Activated B cell treated with CpG ODN at 0.5 μM for 24 hours (primary cell): ENCODE measurements around the gene DUSP7. TPM values are rescaled to one million over a fixed set of nuclear protein-coding genes. Genes with fewer than 3 reads are reported as not detected.

ENCODE experiments used
- ATAC-seq: fragments of 200-7000 bp; cut with Tn5 transposase; one replicate; pipeline ENCODE4 v1.10.0; 2021; ENCODE audit warnings: low read depth, mild to moderate bottlenecking, moderate library complexity
- CTCF ChIA-PET: fragments of 350-600 bp; sonication (Branson Sonifier 250); formaldehyde crosslinking; loops from one replicate; lab custom pipeline; 2021; ENCODE audit warnings: antibody characterized with exemption; lab: Charles Lee
- POLR2A ChIA-PET: fragments of 350-600 bp; sonication (Branson Sonifier 250); formaldehyde crosslinking; loops from one replicate; lab custom pipeline; 2021; ENCODE audit warnings: antibody characterized with exemption; lab: Charles Lee
- DNase-seq: peaks from one replicate; pipeline ENCODE4 v3.0.0; 2022
- H3K27ac Mint-ChIP-seq: one replicate; pipeline ENCODE4 v1.8.0; 2020; ENCODE audit warnings: mixed read lengths
- H3K27me3 Mint-ChIP-seq: one replicate; pipeline ENCODE4 v1.8.0; 2021; ENCODE audit warnings: mixed read lengths
- H3K36me3 Mint-ChIP-seq: one replicate; pipeline ENCODE4 v1.8.0; 2021; ENCODE audit warnings: low read depth, mixed read lengths
- H3K4me1 Mint-ChIP-seq: one replicate; pipeline ENCODE4 v1.8.0; 2021; ENCODE audit warnings: mixed read lengths
- H3K4me3 Mint-ChIP-seq: one replicate; pipeline ENCODE4 v1.8.0; 2020; ENCODE audit warnings: mild to moderate bottlenecking, mixed read lengths
- H3K9me3 Mint-ChIP-seq: one replicate; pipeline ENCODE4 v1.8.0; 2020; ENCODE audit warnings: mixed read lengths
- intact Hi-C: fragments of 100-400 bp; cut with micrococcal nuclease; formaldehyde crosslinking; loops from one replicate; pipeline ENCODE4 v1.15.1; 2024
- total RNA-seq: library from RNA; stranded (reverse); gene quantifications from 2 replicates; pipeline ENCODE4 v1.2.3, GENCODE V29; 2022
- TF ChIP-seq, protein P1 (sequence below): fragments of 200-600 bp; IDR thresholded peaks from one replicate; pipeline ENCODE4 v1.8.0; 2022; ENCODE audit warnings: antibody characterized with exemption, mild to moderate bottlenecking

Gene DUSP7
- total RNA-seq, 1 donor from 2014 or later: 4.3 TPM

GRCh38 chr3:52002748-52003147 is 53.6 kb downstream of the DUSP7 start:
- CTCF ChIA-PET: interaction anchor here (0.9 to 6.1 kb wide), 8 partner anchors 20 to 144 kb away, joined by 3 to 78 read pairs (median 6); partner anchors contain the start of genes ACY1, DUSP7 and RRP9
- Mint-ChIP-seq H3K4me3 (no peak overlapping the region), H3K36me3 (no peaks in the 10 kb centered on the region), H3K9me3 (no peaks in the 10 kb centered on the region), H3K27ac (no peak overlapping the region), H3K4me1 (peaks cover 5% of the 10 kb centered on the region), H3K27me3 (peaks cover 2% of the 10 kb centered on the region)
- intact Hi-C loops: loop anchor here (5.0 kb wide), 2 partner anchors 220 to 275 kb away; partner anchors contain the start of gene WDR82
- ATAC-seq (no peak), DNase-seq (no peak)
- TF ChIP-seq, protein P1, sequence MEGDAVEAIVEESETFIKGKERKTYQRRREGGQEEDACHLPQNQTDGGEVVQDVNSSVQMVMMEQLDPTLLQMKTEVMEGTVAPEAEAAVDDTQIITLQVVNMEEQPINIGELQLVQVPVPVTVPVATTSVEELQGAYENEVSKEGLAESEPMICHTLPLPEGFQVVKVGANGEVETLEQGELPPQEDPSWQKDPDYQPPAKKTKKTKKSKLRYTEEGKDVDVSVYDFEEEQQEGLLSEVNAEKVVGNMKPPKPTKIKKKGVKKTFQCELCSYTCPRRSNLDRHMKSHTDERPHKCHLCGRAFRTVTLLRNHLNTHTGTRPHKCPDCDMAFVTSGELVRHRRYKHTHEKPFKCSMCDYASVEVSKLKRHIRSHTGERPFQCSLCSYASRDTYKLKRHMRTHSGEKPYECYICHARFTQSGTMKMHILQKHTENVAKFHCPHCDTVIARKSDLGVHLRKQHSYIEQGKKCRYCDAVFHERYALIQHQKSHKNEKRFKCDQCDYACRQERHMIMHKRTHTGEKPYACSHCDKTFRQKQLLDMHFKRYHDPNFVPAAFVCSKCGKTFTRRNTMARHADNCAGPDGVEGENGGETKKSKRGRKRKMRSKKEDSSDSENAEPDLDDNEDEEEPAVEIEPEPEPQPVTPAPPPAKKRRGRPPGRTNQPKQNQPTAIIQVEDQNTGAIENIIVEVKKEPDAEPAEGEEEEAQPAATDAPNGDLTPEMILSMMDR: no peak
- POLR2A ChIA-PET: interaction anchor here (0.6 to 1.1 kb wide), 2 partner anchors 52 to 54 kb away, joined by 3 read pairs; no protein-coding TSS in a partner anchor

DNA sequence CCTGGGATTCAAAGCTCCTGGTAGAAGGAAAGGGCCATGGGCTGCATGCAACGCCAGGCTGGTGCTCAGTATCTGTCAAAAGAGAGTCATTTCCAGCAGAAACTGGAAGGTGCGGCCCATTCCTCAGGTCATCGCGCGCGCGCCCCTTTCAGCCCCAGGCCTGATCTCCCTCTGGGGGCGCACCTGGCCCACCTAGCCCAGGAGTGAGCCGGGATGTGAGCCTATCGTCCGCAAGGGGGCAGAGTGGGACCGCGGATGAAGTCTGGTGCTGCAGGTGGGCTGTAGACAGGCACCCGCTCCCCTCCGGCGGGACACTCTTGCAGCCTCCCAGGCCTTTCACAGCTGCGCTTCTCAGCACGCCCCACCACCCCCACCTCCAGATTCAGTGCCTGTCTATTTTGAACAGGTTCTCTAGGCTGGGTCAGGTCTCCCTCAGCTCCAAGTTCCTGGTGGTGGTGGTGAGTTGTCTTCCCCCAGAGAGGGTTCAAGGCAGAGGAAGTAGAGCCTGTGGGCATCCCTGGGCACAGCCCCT is 54.9 kb downstream of the DUSP7 start:
- peaks cover 2% of the 10 kb centered on the region for H3K27me3 Mint-ChIP-seq
- ATAC-seq (peak; percentile 99), DNase-seq (peak; percentile 85)
- no peaks in the 10 kb centered on the region for H3K9me3 Mint-ChIP-seq
- ChIA-PET POLR2A (interaction anchor here (0.6 to 1.4 kb wide), 4 partner anchors 141 to 339 kb away, joined by 3 to 5 read pairs (median 3); no protein-coding TSS in a partner anchor), CTCF (interaction anchor here (0.7 to 6.1 kb wide), 16 partner anchors 10 to 237 kb away, joined by 3 to 78 read pairs (median 5); partner anchors contain the start of genes ACY1, DUSP7, PARP3 and POC1A)
- H3K4me1 Mint-ChIP-seq: peaks cover 5% of the 10 kb centered on the region
- no peaks in the 10 kb centered on the region for H3K36me3 Mint-ChIP-seq
- H3K4me3 Mint-ChIP-seq: no peak overlapping the region
- intact Hi-C loops: loop anchor here (1.0 to 5.0 kb wide), 8 partner anchors 56 to 445 kb away; partner anchors contain the start of genes PARP3 and WDR82
- no peak overlapping the region for H3K27ac Mint-ChIP-seq
- TF ChIP-seq, protein P1: peak; percentile 56

- ChIA-PET POLR2A (no interaction called here), CTCF (interaction anchor here (1.6 to 6.1 kb wide), 2 partner anchors 143 to 239 kb away, joined by 5 to 78 read pairs; partner anchors contain the start of gene TWF2)
- H3K27ac Mint-ChIP-seq: no peak overlapping the region
- peaks cover 15% of the 10 kb centered on the region for H3K4me1 Mint-ChIP-seq
- ATAC-seq (no peak), DNase-seq (no peak)
- H3K36me3 Mint-ChIP-seq: peaks cover 10% of the 10 kb centered on the region
- H3K9me3 Mint-ChIP-seq: no peaks in the 10 kb centered on the region
- TF ChIP-seq, protein P1: no peak
- intact Hi-C loops: loop anchor here (2.0 to 5.0 kb wide), 4 partner anchors 222 to 687 kb away; partner anchors contain the start of genes GNL3, PBRM1 and WDR82
- no peak overlapping the region for H3K4me3 Mint-ChIP-seq
- no peaks in the 10 kb centered on the region for H3K27me3 Mint-ChIP-seq
Observed at GRCh38 chr3:51999846-52000245, 56.5 kb downstream of the DUSP7 start.

Other genes with a start within 250 kb of the DUSP7 start
- not detected in 2 replicates for gene IQCF2, start 195.0 kb downstream of the DUSP7 start, total RNA-seq
- gene IQCF5, start 181.0 kb downstream of the DUSP7 start, total RNA-seq: not detected in 2 replicates
- not detected in 2 replicates for gene IQCF1, start 153.2 kb downstream of the DUSP7 start, total RNA-seq
- gene RRP9, start 114.7 kb downstream of the DUSP7 start, total RNA-seq: 30.7 and 32.4 TPM in 2 replicates
- gene PARP3, start 114.2 kb downstream of the DUSP7 start, total RNA-seq: 9.7 and 12.7 TPM in 2 replicates
- not detected in 2 replicates for gene GPR62, start 101.2 kb downstream of the DUSP7 start, total RNA-seq
- 10.3 and 11.0 TPM in 2 replicates for gene PCBP4, start 89.1 kb downstream of the DUSP7 start, total RNA-seq
- gene ABHD14B, start 82.5 kb downstream of the DUSP7 start, total RNA-seq: 51.6 and 55.6 TPM in 2 replicates
- gene ABHD14A, start 81.5 kb downstream of the DUSP7 start, total RNA-seq: 5.1 and 5.2 TPM in 2 replicates
- gene ACY1, start 73.0 kb downstream of the DUSP7 start, total RNA-seq: 24.9 and 26.7 TPM in 2 replicates
- gene RPL29, start 60.7 kb downstream of the DUSP7 start, total RNA-seq: 1,884 and 2,140 TPM in 2 replicates
- gene POC1A, start 97.9 kb upstream of the DUSP7 start, total RNA-seq: 2.3 and 2.4 TPM in 2 replicates
- 25.9 and 27.6 TPM in 2 replicates for gene ALAS1, start 141.6 kb upstream of the DUSP7 start, total RNA-seq
- 10.4 and 11.4 TPM in 2 replicates for gene TLR9, start 169.1 kb upstream of the DUSP7 start, total RNA-seq
- 74.1 and 76.7 TPM in 2 replicates for gene TWF2, start 182.6 kb upstream of the DUSP7 start, total RNA-seq
- 44.4 and 44.6 TPM in 2 replicates for gene PPM1M, start 189.2 kb upstream of the DUSP7 start, total RNA-seq
- 84.1 and 86.4 TPM in 2 replicates for gene WDR82, start 222.1 kb upstream of the DUSP7 start, total RNA-seq
- 28.2 and 33.5 TPM in 2 replicates for gene GLYCTK, start 231.3 kb upstream of the DUSP7 start, total RNA-seq